GM11168 (cell line): ENCODE data around the gene TFCP2.
"Not testable (repeated sequence)": the region's sequence is repeated elsewhere in the genome, so short reads cannot be mapped to it uniquely, and the experiment has no call there.

Experiments used
- in situ Hi-C: fragments of 300-500 bp; cut with MboI; formaldehyde crosslinking; loops from one replicate; pipeline ENCODE4 v1.12.0; 2022; ENCODE audit warnings: low sequenced_read_pairs; ENCODE audit not compliant: unreplicated experiment

Gene TFCP2

GRCh38 chr12:51086933-51087332, 86.0 kb downstream of the TFCP2 start:
- in situ Hi-C loops = no loop called here

- in situ Hi-C loops = no loop called here
These were observed 87.2 kb downstream of the TFCP2 start for GRCh38 chr12:51085757-51086156.

GRCh38 chr12:51083126-51083833, 89.7 kb downstream of the TFCP2 start, which contains the start of gene CSRNP2:
Gene CSRNP2, minus strand, starts transcription at chr12:51083596. Its CDS starts 7,035 bp downstream, at chr12:51076561.
- in situ Hi-C loops = no loop called here

GRCh38 chr12:51082561-51083125, 90.3 kb downstream of the TFCP2 start:
- in situ Hi-C loops = no loop called here

- in situ Hi-C loops = no loop called here
These were observed 91.5 kb downstream of the TFCP2 start for GRCh38 chr12:51081421-51081820.

GRCh38 chr12:51080136-51080535, 92.8 kb downstream of the TFCP2 start:
- in situ Hi-C loops = no loop called here

GRCh38 chr12:51078866-51079265, 94.1 kb downstream of the TFCP2 start:
- in situ Hi-C loops = not testable (repeated sequence)

GRCh38 chr12:51078346-51078745, 94.6 kb downstream of the TFCP2 start:
- in situ Hi-C loops = not testable (repeated sequence)

- in situ Hi-C loops = no loop called here
These were observed 95.0 kb downstream of the TFCP2 start for GRCh38 chr12:51077930-51078329.

- in situ Hi-C loops = no loop called here
These were observed 96.6 kb downstream of the TFCP2 start for GRCh38 chr12:51076236-51076930.

GRCh38 chr12:51075390-51075789, 97.5 kb downstream of the TFCP2 start:
- in situ Hi-C loops = no loop called here

GRCh38 chr12:51071663-51072062, 101.3 kb downstream of the TFCP2 start:
- in situ Hi-C loops = no loop called here

GRCh38 chr12:51070004-51070403, 102.9 kb downstream of the TFCP2 start:
- in situ Hi-C loops = no loop called here

GRCh38 chr12:51067771-51068170, 105.2 kb downstream of the TFCP2 start:
- in situ Hi-C loops = no loop called here

- in situ Hi-C loops = no loop called here
These were observed 105.7 kb downstream of the TFCP2 start for GRCh38 chr12:51067229-51067628.

GRCh38 chr12:51065530-51065929, 107.4 kb downstream of the TFCP2 start:
- in situ Hi-C loops = no loop called here

GRCh38 chr12:51062631-51063397, 110.1 kb downstream of the TFCP2 start:
- in situ Hi-C loops = no loop called here

- in situ Hi-C loops = no loop called here
These were observed 113.8 kb downstream of the TFCP2 start for GRCh38 chr12:51059086-51059485.

- in situ Hi-C loops = no loop called here
These were observed 116.7 kb downstream of the TFCP2 start for GRCh38 chr12:51056242-51056641.

GRCh38 chr12:51055060-51055459, 117.9 kb downstream of the TFCP2 start:
- in situ Hi-C loops = no loop called here

GRCh38 chr12:51051787-51052186, 121.1 kb downstream of the TFCP2 start:
- in situ Hi-C loops = no loop called here
